GM10266 (cell line): ENCODE measurements around the gene RUNX1.

Experiments
- DNase-seq: peaks from one replicate; pipeline ENCODE4 v3.0.0; 2012; ENCODE audit errors: extremely low spot score
- TF ChIP-seq, protein P1 (sequence below): IDR thresholded peaks from 2 replicates; pipeline ENCODE4 v1.5.1; 2012; ENCODE audit warnings: mild to moderate bottlenecking, low read depth; ENCODE audit not compliant: control insufficient read depth, insufficient read depth; ENCODE audit errors: missing control alignments

The RUNX1 gene

DNA sequence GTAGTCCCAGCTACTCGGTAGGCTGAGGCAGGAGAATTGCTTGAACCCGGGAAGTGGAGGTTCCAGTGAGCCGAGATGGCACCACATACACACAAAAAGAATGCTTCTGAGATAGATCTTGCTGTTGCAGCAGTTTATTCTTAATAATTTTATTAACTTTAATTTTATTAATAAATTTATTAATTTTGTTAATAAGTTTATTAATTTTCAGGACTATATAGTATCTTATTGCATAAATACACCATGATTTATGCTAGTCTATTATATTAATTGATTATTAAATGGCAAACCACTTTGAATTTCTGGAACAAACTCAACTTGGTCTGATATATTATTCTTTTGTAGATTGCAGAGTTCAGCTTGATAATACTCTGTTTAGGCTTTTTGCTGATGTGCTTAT is 280.8 kb downstream of the RUNX1 start:
- TF ChIP-seq, protein P1, sequence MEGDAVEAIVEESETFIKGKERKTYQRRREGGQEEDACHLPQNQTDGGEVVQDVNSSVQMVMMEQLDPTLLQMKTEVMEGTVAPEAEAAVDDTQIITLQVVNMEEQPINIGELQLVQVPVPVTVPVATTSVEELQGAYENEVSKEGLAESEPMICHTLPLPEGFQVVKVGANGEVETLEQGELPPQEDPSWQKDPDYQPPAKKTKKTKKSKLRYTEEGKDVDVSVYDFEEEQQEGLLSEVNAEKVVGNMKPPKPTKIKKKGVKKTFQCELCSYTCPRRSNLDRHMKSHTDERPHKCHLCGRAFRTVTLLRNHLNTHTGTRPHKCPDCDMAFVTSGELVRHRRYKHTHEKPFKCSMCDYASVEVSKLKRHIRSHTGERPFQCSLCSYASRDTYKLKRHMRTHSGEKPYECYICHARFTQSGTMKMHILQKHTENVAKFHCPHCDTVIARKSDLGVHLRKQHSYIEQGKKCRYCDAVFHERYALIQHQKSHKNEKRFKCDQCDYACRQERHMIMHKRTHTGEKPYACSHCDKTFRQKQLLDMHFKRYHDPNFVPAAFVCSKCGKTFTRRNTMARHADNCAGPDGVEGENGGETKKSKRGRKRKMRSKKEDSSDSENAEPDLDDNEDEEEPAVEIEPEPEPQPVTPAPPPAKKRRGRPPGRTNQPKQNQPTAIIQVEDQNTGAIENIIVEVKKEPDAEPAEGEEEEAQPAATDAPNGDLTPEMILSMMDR = no peak
- no peak for DNase-seq

DNA sequence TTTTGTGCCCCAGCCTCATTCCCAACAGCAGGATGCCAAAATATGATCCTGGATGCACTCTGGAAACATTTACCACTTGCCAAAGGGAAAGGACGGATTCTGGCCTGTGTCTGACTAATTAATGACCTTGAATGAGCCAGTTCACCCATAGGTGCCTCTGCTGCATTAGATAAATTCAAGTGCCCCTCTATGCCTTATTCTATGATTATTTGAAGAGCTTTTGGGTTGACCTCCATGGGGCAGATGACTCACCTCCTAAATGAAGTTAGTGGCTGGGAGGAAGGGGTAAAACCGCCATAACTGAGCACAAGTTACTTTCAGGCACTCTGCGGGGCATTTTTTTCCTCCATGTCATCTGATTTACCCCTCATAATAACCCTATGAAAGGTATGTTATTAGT is 282.2 kb downstream of the RUNX1 start:
- DNase-seq = no peak
- TF ChIP-seq, protein P1 = no peak

DNA sequence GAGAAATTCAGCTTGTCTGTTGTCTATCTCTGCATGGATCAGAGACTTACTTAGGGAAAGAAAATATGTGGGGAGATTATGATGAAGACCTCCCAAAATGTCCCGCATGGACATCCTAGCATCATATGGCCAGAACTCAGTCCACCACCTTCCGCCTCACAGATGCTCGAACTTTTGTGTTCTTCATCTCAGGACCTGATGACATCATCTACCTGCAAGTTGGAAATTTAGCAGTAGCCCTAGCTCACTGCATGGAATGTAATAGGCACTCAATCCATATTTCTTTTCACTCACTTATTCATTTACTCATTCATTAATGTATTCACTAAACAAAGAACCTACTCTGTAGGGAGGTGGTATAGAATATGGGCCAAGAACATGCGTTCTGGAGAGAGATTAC is 283.5 kb downstream of the RUNX1 start:
- no peak for DNase-seq
- TF ChIP-seq, protein P1 = no peak

DNA sequence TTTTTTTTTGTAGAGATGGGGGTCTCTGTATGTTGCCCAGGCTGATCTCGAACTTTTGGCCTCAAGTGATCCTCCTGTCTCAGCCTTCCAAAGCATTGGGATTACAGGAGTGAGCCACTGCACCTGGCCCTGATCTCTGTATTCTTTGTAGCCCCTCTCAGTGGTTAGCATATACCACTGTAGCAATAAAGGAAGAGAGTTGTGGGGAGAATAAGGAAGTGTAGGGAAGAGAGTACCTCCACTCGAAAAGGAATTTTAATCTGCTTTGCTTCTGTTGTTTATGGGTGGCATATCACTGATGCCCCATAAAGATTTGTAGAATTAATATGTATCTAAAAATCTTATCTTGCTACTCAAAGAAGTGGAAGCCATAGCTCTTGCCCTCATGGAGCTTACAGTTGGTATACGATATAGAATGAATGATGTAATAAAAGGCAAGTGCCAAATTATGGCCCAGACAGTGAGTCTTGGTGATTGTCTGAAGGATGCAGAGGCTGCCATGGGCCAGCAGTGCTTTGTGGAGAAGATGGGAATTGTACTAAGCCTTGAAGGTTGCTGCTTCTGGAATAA is 284.3 kb downstream of the RUNX1 start:
- DNase-seq = no peak
- TF ChIP-seq, protein P1 = no peak

DNA sequence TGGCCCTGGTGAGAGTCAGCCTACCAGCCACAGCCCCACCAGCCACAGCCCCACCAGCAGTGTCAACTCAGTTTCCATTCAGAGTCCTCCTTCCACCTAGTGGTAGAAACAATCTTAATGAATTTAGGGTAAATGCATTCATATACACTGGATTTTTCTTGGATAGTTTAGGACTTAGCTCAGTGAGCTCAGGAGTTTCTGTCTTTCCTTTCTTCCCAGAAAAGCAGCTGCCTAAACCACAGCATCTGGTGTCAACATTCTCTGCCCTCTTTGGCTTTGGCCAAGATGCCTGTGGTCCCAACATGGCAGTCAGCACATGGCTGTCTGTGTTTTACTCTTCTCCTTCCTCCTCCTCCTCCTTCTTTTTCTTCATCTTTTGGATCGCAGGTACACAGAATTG is 286.3 kb downstream of the RUNX1 start:
- DNase-seq = no peak
- TF ChIP-seq, protein P1 = no peak

DNA sequence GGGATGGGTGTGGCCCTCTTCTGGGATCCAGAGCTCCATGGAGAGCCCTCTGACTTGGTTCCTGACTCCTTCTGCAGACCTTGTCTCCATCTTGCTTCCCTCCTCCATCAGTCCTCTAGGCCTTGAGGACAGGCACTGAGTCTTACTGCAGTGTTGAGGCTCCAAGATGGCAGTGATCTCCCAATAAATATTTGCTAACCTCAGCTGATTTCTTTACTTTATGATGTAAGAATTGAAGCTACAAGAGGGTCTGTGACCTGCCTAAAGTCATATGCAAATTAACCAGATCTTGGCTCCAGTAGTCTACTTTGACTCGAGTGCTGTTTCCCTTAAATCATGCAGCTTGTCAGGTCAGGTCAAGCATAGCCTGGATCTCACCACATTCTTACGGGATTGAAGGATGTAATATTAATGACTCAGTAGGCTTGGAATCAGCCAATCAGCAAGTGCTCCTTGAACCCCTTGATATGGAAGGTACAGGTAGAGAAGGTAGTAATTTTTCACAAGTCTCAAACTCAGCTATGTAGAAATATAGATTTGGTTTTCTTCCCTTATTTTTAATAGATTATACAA is 287.3 kb downstream of the RUNX1 start:
- TF ChIP-seq, protein P1 = no peak
- no peak for DNase-seq

DNA sequence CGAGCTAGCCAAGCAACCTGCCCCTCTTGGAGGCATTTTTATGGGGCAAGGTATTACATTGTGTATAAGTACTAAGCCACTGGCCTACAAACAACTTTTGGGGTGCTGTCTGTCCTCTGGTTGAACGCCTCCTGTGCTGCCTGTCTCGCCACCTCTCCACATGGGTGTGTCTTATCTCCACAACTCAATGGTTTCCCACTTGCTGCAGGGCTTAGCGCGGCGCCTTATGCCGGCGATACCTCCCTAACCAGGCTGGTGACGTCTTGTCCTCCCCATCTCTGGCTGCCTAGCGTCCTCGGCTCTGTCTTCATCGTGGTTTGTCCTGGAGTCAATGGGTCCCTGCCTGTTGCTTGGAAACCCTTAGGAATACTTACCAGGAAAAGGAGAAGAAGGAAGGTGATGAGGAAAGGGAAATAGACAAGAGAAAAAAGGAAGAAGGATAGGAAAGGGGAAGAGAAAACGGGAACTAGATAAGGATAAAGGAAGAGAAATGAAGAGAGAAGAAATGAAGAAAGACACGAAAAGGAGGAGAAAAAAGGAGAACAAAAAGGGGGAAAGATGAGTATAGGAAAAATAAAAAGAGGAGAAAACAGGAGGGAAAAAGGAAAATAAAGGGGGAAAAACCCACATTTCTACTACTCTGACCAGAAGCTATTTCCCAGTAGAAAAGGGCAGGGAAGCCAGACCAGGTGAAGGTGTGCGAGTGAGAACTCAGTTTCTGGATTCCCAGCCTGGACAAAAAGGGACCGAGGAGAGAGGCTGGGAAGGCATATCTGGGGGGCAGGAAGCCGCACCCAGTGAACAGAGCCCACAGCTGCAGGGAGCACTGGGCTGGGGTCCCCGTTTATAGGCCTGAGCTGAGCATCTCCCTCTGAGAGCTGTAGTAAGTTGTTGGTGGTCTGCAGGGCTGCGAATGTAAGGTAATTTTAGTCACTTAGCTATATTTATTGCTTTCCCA is 294.1 kb downstream of the RUNX1 start:
- DNase-seq = no peak
- TF ChIP-seq, protein P1 = no peak
